Activated CD8-positive, alpha-beta T cell treated with anti-CD3 and anti-CD28 coated beads, Interleukin-2, amount 10 ng/mL, durations not matched to agents 7 days and 5 days (primary cell): ENCODE data around the gene PNPLA3. TPM values are rescaled to one million over a fixed set of nuclear protein-coding genes. Genes with fewer than 3 reads are reported as not detected.

Experiments
- ATAC-seq: fragments of 150-1000 bp; cut with Tn5 transposase; one replicate; pipeline ENCODE4 v1.10.0; 2021; ENCODE audit warnings: moderate library complexity
- CTCF ChIA-PET: fragments of 350-600 bp; sonication (Branson Sonifier 250); formaldehyde crosslinking; loops from one replicate; lab custom pipeline; 2021; ENCODE audit warnings: antibody characterized with exemption; lab: Charles Lee
- POLR2A ChIA-PET: fragments of 350-600 bp; sonication (Branson Sonifier 250); formaldehyde crosslinking; loops from one replicate; lab custom pipeline; 2021; ENCODE audit warnings: antibody characterized with exemption; lab: Charles Lee
- DNase-seq: peaks from one replicate; pipeline ENCODE4 v3.0.0-alpha.2; 2020
- H3K27ac Mint-ChIP-seq: one replicate; pipeline ENCODE4 v1.8.0; 2021; ENCODE audit warnings: mild to moderate bottlenecking, mixed read lengths
- H3K27me3 Mint-ChIP-seq: one replicate; pipeline ENCODE4 v1.8.0; 2021; ENCODE audit warnings: low read depth, mixed read lengths
- H3K36me3 Mint-ChIP-seq: one replicate; pipeline ENCODE4 v1.8.0; 2021; ENCODE audit warnings: low read depth, mixed read lengths
- H3K4me1 Mint-ChIP-seq: one replicate; pipeline ENCODE4 v1.8.0; 2021; ENCODE audit warnings: low read depth, mixed read lengths
- H3K4me3 Mint-ChIP-seq: one replicate; pipeline ENCODE4 v1.8.0; 2021; ENCODE audit warnings: mild to moderate bottlenecking, mixed read lengths
- H3K9me3 Mint-ChIP-seq: one replicate; pipeline ENCODE4 v1.8.0; 2022; ENCODE audit warnings: mixed read lengths; ENCODE audit not compliant: insufficient read depth
- total RNA-seq, 2 experiments: library from RNA; stranded (reverse); gene quantifications; one replicate each; pipeline ENCODE4 v1.2.3, GENCODE V29; 2021

PNPLA3 gene
- total RNA-seq, 2 experiments from 2014 or later, result 0.13 TPM; not detected in 1

GRCh38 chr22:43910178-43910695, 13.4 kb upstream of the PNPLA3 start:
- peaks cover 15% of the 10 kb centered on the region for H3K27me3 Mint-ChIP-seq
- no peak overlapping the region for H3K4me3 Mint-ChIP-seq
- DNase-seq (no peak), ATAC-seq (no peak)
- POLR2A ChIA-PET, result no interaction called here
- no peaks in the 10 kb centered on the region for H3K36me3 Mint-ChIP-seq
- no peak overlapping the region for H3K27ac Mint-ChIP-seq
- no peaks in the 10 kb centered on the region for H3K4me1 Mint-ChIP-seq
- CTCF ChIA-PET, result no interaction called here
- H3K9me3 Mint-ChIP-seq, result no peaks in the 10 kb centered on the region

GRCh38 chr22:43911351-43911750, 12.3 kb upstream of the PNPLA3 start:
- ChIA-PET CTCF (no interaction called here), POLR2A (no interaction called here)
- Mint-ChIP-seq H3K4me3 (no peak overlapping the region), H3K27ac (no peak overlapping the region), H3K36me3 (no peaks in the 10 kb centered on the region), H3K4me1 (no peaks in the 10 kb centered on the region), H3K9me3 (no peaks in the 10 kb centered on the region), H3K27me3 (peaks cover 15% of the 10 kb centered on the region)
- ATAC-seq (no peak), DNase-seq (no peak)

GRCh38 chr22:43917521-43917920, 6.1 kb upstream of the PNPLA3 start:
- Mint-ChIP-seq H3K4me3 (no peak overlapping the region), H3K27me3 (peaks cover 1% of the 10 kb centered on the region), H3K4me1 (no peaks in the 10 kb centered on the region), H3K27ac (no peak overlapping the region), H3K9me3 (no peaks in the 10 kb centered on the region), H3K36me3 (no peaks in the 10 kb centered on the region)
- DNase-seq (no peak), ATAC-seq (no peak)
- POLR2A ChIA-PET, result no interaction called here
- CTCF ChIA-PET, result no interaction called here

- no peak for ATAC-seq
- H3K36me3 Mint-ChIP-seq, result no peaks in the 10 kb centered on the region
- peaks cover 6% of the 10 kb centered on the region for H3K27me3 Mint-ChIP-seq
- H3K4me1 Mint-ChIP-seq, result peaks cover 5% of the 10 kb centered on the region
- H3K27ac Mint-ChIP-seq, result no peak overlapping the region
- no peaks in the 10 kb centered on the region for H3K9me3 Mint-ChIP-seq
- POLR2A ChIA-PET, result no interaction called here
- no peak overlapping the region for H3K4me3 Mint-ChIP-seq
- CTCF ChIA-PET, result no interaction called here
- no peak for DNase-seq
These were observed 4.3 kb upstream of the PNPLA3 start for GRCh38 chr22:43919106-43919973.

GRCh38 chr22:43921370-43921769, 2.2 kb upstream of the PNPLA3 start:
- no peaks in the 10 kb centered on the region for H3K9me3 Mint-ChIP-seq
- ATAC-seq (no peak), DNase-seq (no peak)
- ChIA-PET CTCF (no interaction called here), POLR2A (no interaction called here)
- H3K27ac Mint-ChIP-seq, result no peak overlapping the region
- peaks cover 6% of the 10 kb centered on the region for H3K4me1 Mint-ChIP-seq
- H3K36me3 Mint-ChIP-seq, result no peaks in the 10 kb centered on the region
- peaks cover 16% of the 10 kb centered on the region for H3K27me3 Mint-ChIP-seq
- H3K4me3 Mint-ChIP-seq, result no peak overlapping the region

- no peak overlapping the region for H3K27ac Mint-ChIP-seq
- ChIA-PET CTCF (no interaction called here), POLR2A (no interaction called here)
- ATAC-seq (no peak), DNase-seq (no peak)
- no peaks in the 10 kb centered on the region for H3K36me3 Mint-ChIP-seq
- H3K9me3 Mint-ChIP-seq, result no peaks in the 10 kb centered on the region
- peaks cover 6% of the 10 kb centered on the region for H3K4me1 Mint-ChIP-seq
- H3K27me3 Mint-ChIP-seq, result peaks cover 21% of the 10 kb centered on the region
- H3K4me3 Mint-ChIP-seq, result no peak overlapping the region
These were observed 1.5 kb upstream of the PNPLA3 start for GRCh38 chr22:43922123-43922522.

- peak overlapping the region; percentile 50 for H3K4me3 Mint-ChIP-seq
- peaks cover 23% of the 10 kb centered on the region for H3K27me3 Mint-ChIP-seq
- POLR2A ChIA-PET, result no interaction called here
- ATAC-seq (no peak), DNase-seq (peak; percentile 28)
- no peak overlapping the region for H3K27ac Mint-ChIP-seq
- CTCF ChIA-PET, result interaction anchor here (0.9 to 1.0 kb wide), 2 partner anchors 14 to 40 kb away, joined by 3 to 4 read pairs; no protein-coding TSS in a partner anchor
- H3K36me3 Mint-ChIP-seq, result no peaks in the 10 kb centered on the region
- H3K9me3 Mint-ChIP-seq, result no peaks in the 10 kb centered on the region
- peaks cover 6% of the 10 kb centered on the region for H3K4me1 Mint-ChIP-seq
These were observed 414 bp upstream of the PNPLA3 start for GRCh38 chr22:43923191-43923590.

GRCh38 chr22:43924877-43925276, 1.3 kb downstream of the PNPLA3 start:
- ATAC-seq (no peak), DNase-seq (no peak)
- POLR2A ChIA-PET, result no interaction called here
- CTCF ChIA-PET, result no interaction called here
- Mint-ChIP-seq H3K36me3 (no peaks in the 10 kb centered on the region), H3K9me3 (no peaks in the 10 kb centered on the region), H3K4me1 (peaks cover 6% of the 10 kb centered on the region), H3K27ac (no peak overlapping the region), H3K4me3 (peak overlapping the region; percentile 31), H3K27me3 (peaks cover 23% of the 10 kb centered on the region)

- CTCF ChIA-PET, result no interaction called here
- no peak overlapping the region for H3K27ac Mint-ChIP-seq
- H3K36me3 Mint-ChIP-seq, result no peaks in the 10 kb centered on the region
- ATAC-seq, result no peak
- H3K4me1 Mint-ChIP-seq, result peaks cover 6% of the 10 kb centered on the region
- H3K4me3 Mint-ChIP-seq, result no peak overlapping the region
- no peak for DNase-seq
- POLR2A ChIA-PET, result no interaction called here
- no peaks in the 10 kb centered on the region for H3K9me3 Mint-ChIP-seq
- peaks cover 23% of the 10 kb centered on the region for H3K27me3 Mint-ChIP-seq
These were observed 2.1 kb downstream of the PNPLA3 start for GRCh38 chr22:43925433-43926348.

GRCh38 chr22:43926349-43926710, 2.7 kb downstream of the PNPLA3 start:
- Mint-ChIP-seq H3K36me3 (no peaks in the 10 kb centered on the region), H3K4me1 (peaks cover 6% of the 10 kb centered on the region), H3K4me3 (no peak overlapping the region), H3K27ac (no peak overlapping the region), H3K27me3 (peaks cover 23% of the 10 kb centered on the region), H3K9me3 (no peaks in the 10 kb centered on the region)
- POLR2A ChIA-PET, result no interaction called here
- CTCF ChIA-PET, result no interaction called here
- ATAC-seq (no peak), DNase-seq (no peak)

GRCh38 chr22:43928468-43928867, 4.9 kb downstream of the PNPLA3 start:
- ChIA-PET POLR2A (no interaction called here), CTCF (interaction anchor here (1.9 kb wide), 1 partner anchor 18 kb away, joined by 8 read pairs; no protein-coding TSS in a partner anchor)
- Mint-ChIP-seq H3K4me1 (peaks cover 2% of the 10 kb centered on the region), H3K27ac (no peak overlapping the region), H3K4me3 (no peak overlapping the region), H3K36me3 (no peaks in the 10 kb centered on the region), H3K9me3 (no peaks in the 10 kb centered on the region), H3K27me3 (peaks cover 18% of the 10 kb centered on the region)
- no peak for DNase-seq
- ATAC-seq, result no peak

- no peaks in the 10 kb centered on the region for H3K36me3 Mint-ChIP-seq
- H3K27me3 Mint-ChIP-seq, result peaks cover 18% of the 10 kb centered on the region
- CTCF ChIA-PET, result interaction anchor here (1.9 kb wide), 1 partner anchor 17 kb away, joined by 8 read pairs; no protein-coding TSS in a partner anchor
- H3K9me3 Mint-ChIP-seq, result no peaks in the 10 kb centered on the region
- H3K4me1 Mint-ChIP-seq, result peaks cover 2% of the 10 kb centered on the region
- ATAC-seq (no peak), DNase-seq (no peak)
- POLR2A ChIA-PET, result no interaction called here
- no peak overlapping the region for H3K4me3 Mint-ChIP-seq
- H3K27ac Mint-ChIP-seq, result no peak overlapping the region
These were observed 5.3 kb downstream of the PNPLA3 start for GRCh38 chr22:43928908-43929307.
